K562 (cell line): ENCODE data around the gene PBX1. TPM values are rescaled to one million over a fixed set of nuclear protein-coding genes. Genes with fewer than 3 reads are reported as not detected.

ENCODE experiments used
- ATF3 ChIP-seq, 2 experiments: fragments of 450-650 bp in 1 of 2; sonication (generic) in 1 of 2; formaldehyde crosslinking in 1 of 2; IDR thresholded peaks in 1 of 2; conservative IDR thresholded peaks in 1 of 2; 2 replicates each; pipeline versions ENCODE4 v1.6.1 to v1.8.1; 2016 to 2023; ENCODE audit warnings: mild to moderate bottlenecking in 2 of 2, moderate library complexity in 2 of 2, inconsistent platforms in 1 of 2, missing genetic modification reagents in 1 of 2
- FOS ChIP-seq: IDR thresholded peaks from 3 replicates; pipeline ENCODE4 v1.6.1; 2011; ENCODE audit not compliant: insufficient read length; ENCODE audit errors: extremely low read depth
- FOXO4 ChIP-seq: fragments of 450-650 bp; formaldehyde crosslinking; IDR thresholded peaks from 2 replicates; pipeline ENCODE4 v1.4.0; 2020; ENCODE audit warnings: mild to moderate bottlenecking, moderate library complexity
- FUS ChIP-seq: fragments of 200-400 bp; formaldehyde crosslinking; optimal IDR thresholded peaks from 2 replicates; pipeline ENCODE3; 2017; ENCODE audit warnings: low read depth, low read length
- HMGN3 ChIP-seq: IDR thresholded peaks from 2 replicates; pipeline ENCODE4 v1.6.1; 2011; ENCODE audit warnings: borderline replicate concordance, low read depth, mild to moderate bottlenecking, mixed read lengths, low read length; ENCODE audit not compliant: insufficient read length; ENCODE audit errors: extremely low read depth
- MITF ChIP-seq: IDR thresholded peaks from 2 replicates; pipeline ENCODE4 v1.6.1; 2014; ENCODE audit warnings: antibody characterized with exemption
- PTTG1 ChIP-seq: fragments of 450-650 bp; IDR thresholded peaks from 2 replicates; pipeline ENCODE4 v1.6.1; 2016; ENCODE audit warnings: low read depth, mild to moderate bottlenecking, missing genetic modification characterization, missing compliant biosample characterization
- SNRNP70 ChIP-seq: fragments of 200-400 bp; formaldehyde crosslinking; optimal IDR thresholded peaks from 2 replicates; pipeline ENCODE3; 2017; ENCODE audit warnings: low read depth, low read length
- SUPT5H ChIP-seq: fragments of 450-650 bp; IDR thresholded peaks from 2 replicates; pipeline ENCODE4 v1.6.1; 2016
- TAF1 ChIP-seq: IDR thresholded peaks from 2 replicates; pipeline ENCODE4 v1.6.1; 2011; ENCODE audit warnings: mild to moderate bottlenecking, low read length, moderate library complexity; ENCODE audit not compliant: insufficient read depth, control insufficient read depth, severe bottlenecking; ENCODE audit errors: extremely low read depth
- ZBTB43 ChIP-seq: sonication (generic); formaldehyde crosslinking; IDR thresholded peaks from 2 replicates; pipeline ENCODE4 v1.8.0; 2023; ENCODE audit warnings: mild to moderate bottlenecking, missing genetic modification reagents
- ZNF431 ChIP-seq: sonication (generic); formaldehyde crosslinking; IDR thresholded peaks from 2 replicates; pipeline ENCODE4 v1.8.0; 2022; ENCODE audit warnings: mild to moderate bottlenecking, missing genetic modification reagents
- ZNF592 ChIP-seq: fragments of 450-650 bp; IDR thresholded peaks from 2 replicates; pipeline ENCODE4 v1.6.1; 2017; ENCODE audit warnings: antibody characterized with exemption, mild to moderate bottlenecking
- ZNF75A ChIP-seq: fragments of 450-650 bp; formaldehyde crosslinking; IDR thresholded peaks from 2 replicates; pipeline ENCODE4 v1.4.0; 2020; ENCODE audit warnings: mild to moderate bottlenecking
- ZZZ3 ChIP-seq: fragments of 450-650 bp; IDR thresholded peaks from 2 replicates; pipeline ENCODE4 v1.6.1; 2016; ENCODE audit warnings: antibody characterized with exemption, mild to moderate bottlenecking, moderate library complexity
- polyA plus RNA-seq, 8 experiments: library from polyadenylated mRNA; depleted of rRNA in 4 of 8; stranded (reverse) in 5 of 8; unstranded in 3 of 8; fragments of >200 nt; fragmentation: Nextera tagmentation in 2 of 8; fragmentation: Illumina TruSeq in 1 of 8; extraction: Ambion mirVana in 2 of 8; extraction: Trizol in 1 of 8; gene quantifications; 2 replicates each; pipeline versions ENCODE4 v1.2.1 to v1.2.3, GENCODE V29; 2011 to 2014; ENCODE audit warnings: inconsistent platforms in 1 of 8, missing spikeins in 1 of 8
- total RNA-seq, 7 experiments: library from RNA; depleted of rRNA in 6 of 7; stranded (reverse); fragments of >200 nt in 6 of 7; fragmentation: Illumina TruSeq in 2 of 7; extraction: Trizol in 2 of 7; gene quantifications; 2 replicates each; pipeline versions ENCODE4 v1.2.1 to v1.2.3, GENCODE V29; 2011 to 2021; ENCODE audit warnings: low replicate concordance in 1 of 7

The PBX1 gene
- total and polyA plus RNA-seq, 9 of the 15 experiments (the other 6 are each of a cell fraction or from before 2014, with no cell fraction given) = 0.03 to 0.62 (median 0.17) TPM

GRCh38 chr1:164712131-164713036 is 153.4 kb downstream of the PBX1 start (continued):
- TF ChIP-seq ZNF592 (peak; percentile 79), HMGN3 (peak; percentile 99), ATF3 (IDR thresholded peaks at IDR 0.05) (peak; percentile 55), ATF3 (CRISPR knock-in tag; conservative IDR thresholded peaks at IDR 0.05) (peak; percentile 72; the same call in 1 of the 2 replicates), SNRNP70 (no peak), FOXO4 (no peak), ZZZ3 (no peak), TAF1 (peak; percentile 60), PTTG1 (tag) (no peak), SUPT5H (no peak), ZBTB43 (CRISPR knock-in tag) (no peak), ZNF75A (CRISPR knock-in tag) (peak; percentile 54; the same call in 1 of the 2 replicates), ZNF431 (CRISPR knock-in tag) (no peak), FOS (no peak), FUS (no peak), MITF (peak; percentile 66; the same call in 1 of the 2 replicates)
